Measurements from ENCODE around the gene RASL10B. TPM values are rescaled to one million over a fixed set of nuclear protein-coding genes. Genes with fewer than 3 reads are reported as not detected.

Gene RASL10B
- polyA plus RNA-seq, 1 donor (not counting 4 experiments of a cell fraction or from before 2014, with no cell fraction given) = 0.07 TPM

DNA sequence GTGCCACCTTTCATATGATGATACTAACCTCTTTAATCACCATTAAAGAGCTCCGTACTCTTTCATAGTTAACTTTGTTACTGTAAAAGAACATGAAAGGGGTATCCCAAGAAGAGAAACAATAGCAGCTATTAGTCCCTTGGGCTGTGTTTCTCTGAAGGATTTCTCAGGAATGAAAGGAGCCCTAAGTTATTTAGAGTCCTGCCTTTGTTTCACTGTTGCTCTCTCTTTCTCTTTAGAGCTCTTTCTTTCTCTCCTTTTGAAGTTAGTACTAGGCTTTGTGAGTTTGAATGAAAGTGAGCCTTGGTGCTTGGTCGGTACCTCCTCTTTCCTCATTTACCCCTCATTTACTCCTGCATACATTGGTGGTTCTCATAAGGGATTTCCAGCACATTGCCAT, 20.5 kb upstream of the RASL10B start:
- H2AFZ ChIP-seq (ENCODE audit: control insufficient read depth, low read length) = no peak overlapping the region
- peaks cover 23 to 32% of the 10 kb centered on the region in 2 experiments for H3K36me3 ChIP-seq (ENCODE audit: control insufficient read depth in 2 of 2, extremely low read depth in 1 of 2, insufficient read depth in 2 of 2, low read length in 2 of 2)
- H3K9ac ChIP-seq (ENCODE audit: control insufficient read depth, extremely low read depth, insufficient read depth, low read length) = no peak overlapping the region
- H4K20me1 ChIP-seq (ENCODE audit: control insufficient read depth, extremely low read depth, insufficient read depth, low read length) = no peaks in the 10 kb centered on the region
- peaks cover 6% of the 10 kb centered on the region for H3K4me1 ChIP-seq (ENCODE audit: control insufficient read depth, extremely low read depth, insufficient read depth, low read length)
- FAIRE-seq (no peak), DNase-seq (ENCODE audit: low read depth, low spot score) (no peak)
- H3K9me3 ChIP-seq (ENCODE audit: control insufficient read depth, low read depth, low read length) = no peaks in the 10 kb centered on the region
- H3K27ac ChIP-seq (ENCODE audit: control insufficient read depth, insufficient read depth, low read length) = peak overlapping the region; percentile 19
- H3K9me1 ChIP-seq (ENCODE audit: control insufficient read depth, extremely low read depth, insufficient read depth, low read length) = no peaks in the 10 kb centered on the region
- H3K4me2 ChIP-seq (ENCODE audit: control insufficient read depth, extremely low read depth, insufficient read depth, low read depth, low read length) = no peak overlapping the region
- TF ChIP-seq, protein P1, sequence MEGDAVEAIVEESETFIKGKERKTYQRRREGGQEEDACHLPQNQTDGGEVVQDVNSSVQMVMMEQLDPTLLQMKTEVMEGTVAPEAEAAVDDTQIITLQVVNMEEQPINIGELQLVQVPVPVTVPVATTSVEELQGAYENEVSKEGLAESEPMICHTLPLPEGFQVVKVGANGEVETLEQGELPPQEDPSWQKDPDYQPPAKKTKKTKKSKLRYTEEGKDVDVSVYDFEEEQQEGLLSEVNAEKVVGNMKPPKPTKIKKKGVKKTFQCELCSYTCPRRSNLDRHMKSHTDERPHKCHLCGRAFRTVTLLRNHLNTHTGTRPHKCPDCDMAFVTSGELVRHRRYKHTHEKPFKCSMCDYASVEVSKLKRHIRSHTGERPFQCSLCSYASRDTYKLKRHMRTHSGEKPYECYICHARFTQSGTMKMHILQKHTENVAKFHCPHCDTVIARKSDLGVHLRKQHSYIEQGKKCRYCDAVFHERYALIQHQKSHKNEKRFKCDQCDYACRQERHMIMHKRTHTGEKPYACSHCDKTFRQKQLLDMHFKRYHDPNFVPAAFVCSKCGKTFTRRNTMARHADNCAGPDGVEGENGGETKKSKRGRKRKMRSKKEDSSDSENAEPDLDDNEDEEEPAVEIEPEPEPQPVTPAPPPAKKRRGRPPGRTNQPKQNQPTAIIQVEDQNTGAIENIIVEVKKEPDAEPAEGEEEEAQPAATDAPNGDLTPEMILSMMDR (optimal IDR thresholded peaks at IDR 0.05 in 1 of 3, IDR thresholded peaks at IDR 0.05 in 1 of 3, conservative IDR thresholded peaks at IDR 0.05 in 1 of 3; ENCODE audit: extremely low read depth in 1 of 3, insufficient read depth in 2 of 3, low read length in 3 of 3) = no peak
- no peak for TF ChIP-seq EZH2 (IDR thresholded peaks at IDR 0.05; ENCODE audit: low read length)
- no peak overlapping the region for H3K4me3 ChIP-seq (ENCODE audit: control insufficient read depth in 2 of 3, extremely low read depth in 1 of 3, insufficient read depth in 2 of 3, low read depth in 1 of 3, low read length in 3 of 3)
- dilution Hi-C loops (cut with MboI; ENCODE audit: extremely low pct_ligation_motif_present, low sequenced_read_pairs) = no loop called here
- no peaks in the 10 kb centered on the region for H3K79me2 ChIP-seq (ENCODE audit: control insufficient read depth, insufficient read depth, low read length)
- H3K27me3 ChIP-seq (ENCODE audit: control insufficient read depth, extremely low read depth, insufficient read depth, low read length) = no peaks in the 10 kb centered on the region

DNA sequence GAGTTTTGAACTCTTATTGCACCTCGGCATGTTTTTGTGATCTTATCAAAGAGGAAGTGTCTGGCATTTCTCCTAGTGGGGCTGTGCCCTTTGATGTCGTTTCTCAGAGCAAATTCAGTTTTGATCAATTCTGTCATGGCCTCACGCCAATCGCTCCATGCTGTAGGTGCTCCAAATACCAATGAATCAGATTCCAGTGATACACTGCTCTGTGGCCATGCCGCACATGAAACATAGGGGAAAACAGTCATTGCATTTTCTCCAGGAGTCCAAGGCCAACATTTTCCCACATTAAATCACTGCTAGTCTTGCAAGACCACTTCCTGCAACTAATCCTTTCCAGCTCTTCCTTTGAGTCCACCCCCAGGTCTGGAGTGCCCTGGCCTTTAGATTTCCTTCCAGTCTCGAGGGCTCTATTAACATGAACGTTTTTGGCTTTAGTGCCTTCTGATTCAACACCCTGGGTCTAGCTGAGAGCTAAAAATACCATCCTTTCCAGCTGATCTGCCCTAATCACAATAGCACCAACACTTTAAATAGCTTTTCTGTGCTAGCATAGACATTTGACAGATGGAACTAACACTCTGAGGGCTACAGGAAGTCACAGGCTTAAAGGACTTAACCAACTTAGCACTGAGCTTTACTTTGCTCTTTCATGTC, 18.2 kb upstream of the RASL10B start:
- Histone ChIP-seq H3K4me2 (ENCODE audit: control insufficient read depth, extremely low read depth, insufficient read depth, low read depth, low read length) (no peak overlapping the region), H2AFZ (ENCODE audit: control insufficient read depth, low read length) (no peak overlapping the region), H3K9ac (ENCODE audit: control insufficient read depth, extremely low read depth, insufficient read depth, low read length) (no peak overlapping the region), H3K9me1 (ENCODE audit: control insufficient read depth, extremely low read depth, insufficient read depth, low read length) (no peaks in the 10 kb centered on the region), H4K20me1 (ENCODE audit: control insufficient read depth, extremely low read depth, insufficient read depth, low read length) (no peaks in the 10 kb centered on the region), H3K27me3 (ENCODE audit: control insufficient read depth, extremely low read depth, insufficient read depth, low read length) (no peaks in the 10 kb centered on the region), H3K27ac (ENCODE audit: control insufficient read depth, insufficient read depth, low read length) (no peak overlapping the region), H3K79me2 (ENCODE audit: control insufficient read depth, insufficient read depth, low read length) (no peaks in the 10 kb centered on the region), H3K4me3 (ENCODE audit: control insufficient read depth in 2 of 3, extremely low read depth in 1 of 3, insufficient read depth in 2 of 3, low read depth in 1 of 3, low read length in 3 of 3) (no peak overlapping the region), H3K36me3 (ENCODE audit: control insufficient read depth in 2 of 2, extremely low read depth in 1 of 2, insufficient read depth in 2 of 2, low read length in 2 of 2) (peaks cover 30 to 43% of the 10 kb centered on the region in 2 experiments), H3K9me3 (ENCODE audit: control insufficient read depth, low read depth, low read length) (no peaks in the 10 kb centered on the region), H3K4me1 (ENCODE audit: control insufficient read depth, extremely low read depth, insufficient read depth, low read length) (peaks cover 6% of the 10 kb centered on the region)
- no peak for FAIRE-seq
- dilution Hi-C loops (cut with MboI; ENCODE audit: extremely low pct_ligation_motif_present, low sequenced_read_pairs) = no loop called here
- TF ChIP-seq, protein P1 (optimal IDR thresholded peaks at IDR 0.05 in 1 of 3, IDR thresholded peaks at IDR 0.05 in 1 of 3, conservative IDR thresholded peaks at IDR 0.05 in 1 of 3; ENCODE audit: extremely low read depth in 1 of 3, insufficient read depth in 2 of 3, low read length in 3 of 3) = no peak
- TF ChIP-seq EZH2 (IDR thresholded peaks at IDR 0.05; ENCODE audit: low read length) = no peak
- no peak for DNase-seq (ENCODE audit: low read depth, low spot score)

Data from keratinocyte (primary cell).